ENCODE results near the gene HNF1A. TPM values are rescaled to one million over a fixed set of nuclear protein-coding genes. Genes with fewer than 3 reads are reported as not detected.
A peak's percentile ranks its signal among the peaks of the same experiment; 100 is the strongest.

The HNF1A gene
- total RNA-seq, 1 donor from 2014 or later, result not detected

GRCh38 chr12:121003650-121004049 is 25.3 kb downstream of the HNF1A start:
- H3K27me3 Mint-ChIP-seq (ENCODE audit: unreplicated experiment), result no peaks in the 10 kb centered on the region
- no peak for DNase-seq (ENCODE audit: extremely low spot score, unreplicated experiment)
- no peak overlapping the region for H3K27ac Mint-ChIP-seq (ENCODE audit: unreplicated experiment)
- TF ChIP-seq, protein P1, sequence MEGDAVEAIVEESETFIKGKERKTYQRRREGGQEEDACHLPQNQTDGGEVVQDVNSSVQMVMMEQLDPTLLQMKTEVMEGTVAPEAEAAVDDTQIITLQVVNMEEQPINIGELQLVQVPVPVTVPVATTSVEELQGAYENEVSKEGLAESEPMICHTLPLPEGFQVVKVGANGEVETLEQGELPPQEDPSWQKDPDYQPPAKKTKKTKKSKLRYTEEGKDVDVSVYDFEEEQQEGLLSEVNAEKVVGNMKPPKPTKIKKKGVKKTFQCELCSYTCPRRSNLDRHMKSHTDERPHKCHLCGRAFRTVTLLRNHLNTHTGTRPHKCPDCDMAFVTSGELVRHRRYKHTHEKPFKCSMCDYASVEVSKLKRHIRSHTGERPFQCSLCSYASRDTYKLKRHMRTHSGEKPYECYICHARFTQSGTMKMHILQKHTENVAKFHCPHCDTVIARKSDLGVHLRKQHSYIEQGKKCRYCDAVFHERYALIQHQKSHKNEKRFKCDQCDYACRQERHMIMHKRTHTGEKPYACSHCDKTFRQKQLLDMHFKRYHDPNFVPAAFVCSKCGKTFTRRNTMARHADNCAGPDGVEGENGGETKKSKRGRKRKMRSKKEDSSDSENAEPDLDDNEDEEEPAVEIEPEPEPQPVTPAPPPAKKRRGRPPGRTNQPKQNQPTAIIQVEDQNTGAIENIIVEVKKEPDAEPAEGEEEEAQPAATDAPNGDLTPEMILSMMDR (IDR thresholded peaks at IDR 0.05), result no peak
- peaks cover 1% of the 10 kb centered on the region for H3K4me1 Mint-ChIP-seq (ENCODE audit: unreplicated experiment)
- no peaks in the 10 kb centered on the region for H3K9me3 Mint-ChIP-seq (ENCODE audit: unreplicated experiment)
- no peak overlapping the region for H3K4me3 Mint-ChIP-seq (ENCODE audit: unreplicated experiment)
- peaks cover 21% of the 10 kb centered on the region for H3K36me3 Mint-ChIP-seq (ENCODE audit: unreplicated experiment)

DNA sequence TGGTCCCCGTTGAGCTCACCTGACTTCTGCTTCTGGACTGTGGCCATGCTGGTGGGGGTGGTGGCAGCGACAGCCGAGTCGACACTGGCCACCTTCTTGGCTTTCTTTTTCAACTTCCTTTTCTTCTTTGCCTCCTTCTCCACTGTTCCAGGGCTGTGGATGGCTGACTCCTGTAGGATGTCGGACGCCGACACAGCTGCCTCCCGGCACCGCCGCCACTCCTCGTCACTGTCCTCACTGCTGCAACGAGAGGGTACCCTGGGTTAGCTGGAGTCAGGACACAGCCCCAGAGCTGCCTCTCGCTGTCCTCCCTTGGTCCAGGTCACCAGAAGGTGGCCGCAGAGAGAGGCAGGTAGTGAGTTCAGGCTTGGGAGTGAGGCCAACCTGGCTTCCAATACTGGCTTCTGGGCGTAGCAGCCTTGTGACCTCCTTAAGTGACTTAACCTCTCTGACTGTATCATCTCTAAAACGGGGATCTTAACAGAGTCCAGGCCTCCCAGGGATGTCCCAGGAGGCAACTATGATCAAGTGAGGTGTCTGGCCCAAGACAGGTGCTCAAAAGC is 26.0 kb downstream of the HNF1A start:
- Mint-ChIP-seq H3K27ac (ENCODE audit: unreplicated experiment) (no peak overlapping the region), H3K36me3 (ENCODE audit: unreplicated experiment) (peaks cover 21% of the 10 kb centered on the region), H3K4me3 (ENCODE audit: unreplicated experiment) (no peak overlapping the region), H3K4me1 (ENCODE audit: unreplicated experiment) (peaks cover 1% of the 10 kb centered on the region), H3K9me3 (ENCODE audit: unreplicated experiment) (no peaks in the 10 kb centered on the region), H3K27me3 (ENCODE audit: unreplicated experiment) (no peaks in the 10 kb centered on the region)
- no peak for DNase-seq (ENCODE audit: extremely low spot score, unreplicated experiment)
- TF ChIP-seq, protein P1 (IDR thresholded peaks at IDR 0.05), result no peak

- H3K27ac Mint-ChIP-seq (ENCODE audit: unreplicated experiment), result no peak overlapping the region
- TF ChIP-seq, protein P1 (IDR thresholded peaks at IDR 0.05), result peak; percentile 65
- H3K4me1 Mint-ChIP-seq (ENCODE audit: unreplicated experiment), result no peaks in the 10 kb centered on the region
- no peak for DNase-seq (ENCODE audit: extremely low spot score, unreplicated experiment)
- H3K36me3 Mint-ChIP-seq (ENCODE audit: unreplicated experiment), result peaks cover 21% of the 10 kb centered on the region
- no peak overlapping the region for H3K4me3 Mint-ChIP-seq (ENCODE audit: unreplicated experiment)
- H3K9me3 Mint-ChIP-seq (ENCODE audit: unreplicated experiment), result no peaks in the 10 kb centered on the region
- H3K27me3 Mint-ChIP-seq (ENCODE audit: unreplicated experiment), result no peaks in the 10 kb centered on the region
Observed at GRCh38 chr12:121005346-121005815, 27.0 kb downstream of the HNF1A start.

- H3K27ac Mint-ChIP-seq (ENCODE audit: unreplicated experiment), result no peak overlapping the region
- DNase-seq (ENCODE audit: extremely low spot score, unreplicated experiment), result no peak
- no peak overlapping the region for H3K4me3 Mint-ChIP-seq (ENCODE audit: unreplicated experiment)
- H3K9me3 Mint-ChIP-seq (ENCODE audit: unreplicated experiment), result no peaks in the 10 kb centered on the region
- H3K36me3 Mint-ChIP-seq (ENCODE audit: unreplicated experiment), result peaks cover 21% of the 10 kb centered on the region
- H3K4me1 Mint-ChIP-seq (ENCODE audit: unreplicated experiment), result no peaks in the 10 kb centered on the region
- TF ChIP-seq, protein P1 (IDR thresholded peaks at IDR 0.05), result no peak
- no peaks in the 10 kb centered on the region for H3K27me3 Mint-ChIP-seq (ENCODE audit: unreplicated experiment)
Observed at GRCh38 chr12:121008347-121009098, 30.2 kb downstream of the HNF1A start.

- TF ChIP-seq, protein P1 (IDR thresholded peaks at IDR 0.05), result peak; percentile 54
- no peak for DNase-seq (ENCODE audit: extremely low spot score, unreplicated experiment)
- no peak overlapping the region for H3K27ac Mint-ChIP-seq (ENCODE audit: unreplicated experiment)
- H3K4me1 Mint-ChIP-seq (ENCODE audit: unreplicated experiment), result peaks cover 2% of the 10 kb centered on the region
- H3K4me3 Mint-ChIP-seq (ENCODE audit: unreplicated experiment), result no peak overlapping the region
- H3K27me3 Mint-ChIP-seq (ENCODE audit: unreplicated experiment), result no peaks in the 10 kb centered on the region
- H3K36me3 Mint-ChIP-seq (ENCODE audit: unreplicated experiment), result peaks cover 14% of the 10 kb centered on the region
- H3K9me3 Mint-ChIP-seq (ENCODE audit: unreplicated experiment), result no peaks in the 10 kb centered on the region
Observed at GRCh38 chr12:121009741-121010140, 31.4 kb downstream of the HNF1A start.

Data from osteocyte (in vitro differentiated cells).